ENCODE measurements around the gene MYL4. TPM values are rescaled to one million over a fixed set of nuclear protein-coding genes. Genes with fewer than 3 reads are reported as not detected.
"Not testable (repeated sequence)": the region's sequence is repeated elsewhere in the genome, so short reads cannot be mapped to it uniquely, and the experiment has no call there.

Gene MYL4
- total and polyA plus RNA-seq, 2 of the 8 experiments (the other 6 are each of a cell fraction or from before 2014, with no cell fraction given): 0.12 TPM; not detected in 1

DNA sequence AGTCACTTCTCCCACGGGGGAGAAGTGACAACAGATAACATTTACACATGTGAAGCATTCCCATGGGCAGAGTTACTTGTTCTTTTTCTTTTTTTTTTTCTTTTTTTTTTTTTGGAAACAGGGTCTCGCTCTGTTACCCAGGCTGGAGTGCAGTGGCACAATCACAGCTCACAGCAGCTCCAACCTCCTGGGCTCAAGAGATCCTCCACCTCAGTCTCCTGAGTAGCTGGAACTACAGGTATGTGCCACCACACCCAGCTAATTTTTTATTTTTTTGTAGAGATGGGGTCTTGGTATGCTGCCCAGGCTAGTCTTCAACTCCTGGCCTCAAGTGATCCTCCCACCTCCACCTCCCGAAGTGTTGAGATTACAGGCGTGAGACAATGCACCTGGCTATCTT, 40.3 kb upstream of the MYL4 start:
- H3K56ac ChIP-seq (replicated peaks; ENCODE audit: insufficient read length, low read depth, low read length); H3K4me2 ChIP-seq (ENCODE audit: insufficient read depth in 1 of 2, low read depth in 2 of 2, low read length in 2 of 2); H4K8ac ChIP-seq (ENCODE audit: extremely low read depth, insufficient read depth, low read length); H4K91ac ChIP-seq (replicated peaks; ENCODE audit: insufficient read length, low read length); H3K79me1 ChIP-seq (ENCODE audit: low read depth, low read length); FAIRE-seq; H3K4me3 ChIP-seq (ENCODE audit: extremely low read depth in 1 of 4, insufficient read depth in 2 of 4, low read depth in 3 of 4, low read length in 4 of 4); H2BK15ac ChIP-seq (ENCODE audit: low read length); H3K23me2 ChIP-seq (ENCODE audit: low read depth, low read length); H3K9me3 ChIP-seq (ENCODE audit: insufficient read depth in 2 of 2, low read depth in 1 of 2, low read length in 1 of 2); POLR2A ChIA-PET (ENCODE audit: partially characterized antibody); H2BK12ac ChIP-seq (ENCODE audit: low read depth, low read length); H4K20me1 ChIP-seq (replicated peaks in 1 of 2; ENCODE audit: control insufficient read depth in 1 of 2, insufficient read depth in 2 of 2, low read length in 2 of 2); CTCF ChIA-PET (ENCODE audit: partially characterized antibody); H2AK5ac ChIP-seq (ENCODE audit: low read depth, low read length); H2AFZ ChIP-seq (ENCODE audit: low read length); H3K79me2 ChIP-seq (ENCODE audit: control insufficient read depth in 1 of 2, insufficient read depth in 2 of 2, low read length in 2 of 2); H3K27ac ChIP-seq (ENCODE audit: low read depth, low read length); H3K18ac ChIP-seq (ENCODE audit: extremely low read depth, low read length); H4K5ac ChIP-seq (ENCODE audit: insufficient read length, low read depth, low read length); H3K14ac ChIP-seq (ENCODE audit: insufficient read length); H3K23ac ChIP-seq (ENCODE audit: insufficient read length); H2BK20ac ChIP-seq (ENCODE audit: low read length); H3K9ac ChIP-seq (replicated peaks in 1 of 4; ENCODE audit: extremely low read depth in 1 of 4, low read depth in 3 of 4, low read length in 3 of 4); H2BK120ac ChIP-seq (replicated peaks; ENCODE audit: low read depth, low read length); H2BK5ac ChIP-seq (ENCODE audit: low read depth, low read length); DNase-seq (ENCODE audit: low read depth in 1 of 2, low spot score in 2 of 2); H3K27me3 ChIP-seq (replicated peaks in 1 of 4; ENCODE audit: control insufficient read depth in 3 of 4, extremely low read depth in 1 of 4, insufficient read depth in 3 of 4, low read length in 3 of 4); H3K4me1 ChIP-seq (replicated peaks in 1 of 4; ENCODE audit: control insufficient read depth in 3 of 4, insufficient read depth in 4 of 4, low read length in 3 of 4); H3K4ac ChIP-seq (replicated peaks; ENCODE audit: insufficient read length, low read depth, low read length): not testable (repeated sequence)
- H3K36me3 ChIP-seq (ENCODE audit: control insufficient read depth in 2 of 4, insufficient read depth in 4 of 4, low read length in 3 of 4): peaks cover 0 to 22% (median 4%) of the 10 kb centered on the region in 4 experiments; a peak in 7 of 8 replicates
- WGBS, 2 experiments (ENCODE audit: extremely low coverage in 1 of 2, insufficient coverage in 1 of 2, insufficient read length in 1 of 2, insufficient replicate concordance in 2 of 2, low coverage in 1 of 2, low lambda C conversion rate in 2 of 2, missing lambda C conversion rate in 1 of 2): 85% methylated on average over 3 of the region's 4 CpGs; no CpG with 5 or more reads in 1 of the 2 experiments
